ENCODE measurements around the gene FBXL7. TPM values are rescaled to one million over a fixed set of nuclear protein-coding genes. Genes with fewer than 3 reads are reported as not detected.

The FBXL7 gene
- total RNA-seq, 1 experiment from 2014 or later = 9.4 TPM

DNA sequence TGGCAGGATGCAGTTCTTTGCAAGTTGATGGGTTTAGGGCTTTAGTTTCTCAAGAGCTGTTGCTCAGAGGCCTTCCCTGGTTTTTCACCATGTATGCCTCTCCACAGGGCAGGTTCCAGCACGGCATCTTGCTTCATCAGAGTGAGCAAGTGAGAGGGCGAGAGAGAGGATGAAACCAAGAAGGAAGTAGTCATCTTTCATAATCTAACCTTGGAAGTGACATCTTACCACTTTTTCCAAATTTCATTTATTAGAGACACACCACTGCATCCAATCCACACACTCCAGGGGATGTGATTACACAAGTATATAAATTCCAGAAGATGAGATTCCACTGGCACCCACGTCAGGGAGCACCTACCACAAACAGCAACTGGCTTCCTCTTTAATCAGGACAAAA, 385.2 kb downstream of the FBXL7 start:
- in situ Hi-C loops (cut with HindIII; ENCODE audit: low pct_unique_long_range_greater_than_20kb, low sequenced_read_pairs) = no loop called here
- no peak for DNase-seq (ENCODE audit: low read depth, low spot score)

DNA sequence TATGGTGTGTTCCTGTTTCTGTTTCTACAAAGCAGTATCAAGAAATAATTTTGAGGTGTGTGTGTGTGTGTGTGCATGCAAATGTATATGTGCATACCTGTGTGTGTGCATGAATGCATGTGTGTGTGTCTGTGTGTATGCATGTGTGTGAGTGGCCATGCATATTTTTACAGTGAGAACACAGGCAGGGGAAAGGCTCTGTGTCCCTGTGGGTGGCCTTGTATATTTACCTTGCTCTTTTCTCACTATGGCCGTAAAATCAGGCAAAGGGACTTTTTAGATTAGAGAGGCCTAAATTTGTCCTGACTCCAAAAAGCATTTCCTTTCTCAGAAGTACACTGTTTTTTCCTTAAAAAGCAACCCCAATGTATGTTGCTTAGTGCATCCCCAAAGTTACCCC, 386.2 kb downstream of the FBXL7 start:
- DNase-seq (ENCODE audit: low read depth, low spot score) = no peak
- in situ Hi-C loops (cut with HindIII; ENCODE audit: low pct_unique_long_range_greater_than_20kb, low sequenced_read_pairs) = no loop called here

DNA sequence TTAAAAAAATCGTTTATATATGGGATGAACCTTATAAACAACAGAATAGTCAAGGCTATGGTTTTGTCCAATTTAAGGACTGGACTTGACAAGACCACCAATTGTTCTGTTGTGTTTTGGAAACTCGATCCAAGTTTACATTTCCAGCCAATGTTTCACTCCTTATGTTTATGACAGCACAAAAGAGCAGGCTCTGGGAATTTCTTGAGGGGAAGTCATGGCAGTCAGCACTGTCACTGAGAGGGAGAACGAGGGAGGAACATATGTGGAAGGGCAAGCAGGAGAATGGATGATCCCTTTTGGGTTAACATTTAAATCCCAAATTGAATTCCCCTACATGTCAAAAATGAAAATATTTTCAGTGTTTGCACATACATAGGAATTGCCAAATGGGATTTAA, 387.1 kb downstream of the FBXL7 start:
- in situ Hi-C loops (cut with HindIII; ENCODE audit: low pct_unique_long_range_greater_than_20kb, low sequenced_read_pairs) = no loop called here
- DNase-seq (ENCODE audit: low read depth, low spot score) = no peak

DNA sequence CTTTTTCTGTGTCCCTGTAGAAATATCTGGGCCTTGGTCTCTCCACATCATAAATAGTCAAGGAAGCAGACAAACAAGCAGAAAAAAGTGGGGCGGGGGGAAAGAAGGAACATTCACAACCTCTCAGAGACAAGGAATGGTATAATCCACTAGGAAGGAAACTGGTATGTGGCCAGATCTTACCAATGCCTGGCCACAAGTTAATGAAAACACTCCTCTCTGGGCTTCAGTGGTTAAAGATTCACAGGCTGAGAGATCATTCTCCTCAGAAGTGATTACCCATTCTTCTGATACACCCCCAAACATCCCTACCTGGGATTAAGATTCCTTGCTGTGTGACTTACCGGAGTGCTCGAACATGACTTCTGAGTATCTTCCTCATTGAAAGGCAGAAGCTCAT, 389.0 kb downstream of the FBXL7 start:
- no peak for DNase-seq (ENCODE audit: low read depth, low spot score)
- in situ Hi-C loops (cut with HindIII; ENCODE audit: low pct_unique_long_range_greater_than_20kb, low sequenced_read_pairs) = no loop called here

DNA sequence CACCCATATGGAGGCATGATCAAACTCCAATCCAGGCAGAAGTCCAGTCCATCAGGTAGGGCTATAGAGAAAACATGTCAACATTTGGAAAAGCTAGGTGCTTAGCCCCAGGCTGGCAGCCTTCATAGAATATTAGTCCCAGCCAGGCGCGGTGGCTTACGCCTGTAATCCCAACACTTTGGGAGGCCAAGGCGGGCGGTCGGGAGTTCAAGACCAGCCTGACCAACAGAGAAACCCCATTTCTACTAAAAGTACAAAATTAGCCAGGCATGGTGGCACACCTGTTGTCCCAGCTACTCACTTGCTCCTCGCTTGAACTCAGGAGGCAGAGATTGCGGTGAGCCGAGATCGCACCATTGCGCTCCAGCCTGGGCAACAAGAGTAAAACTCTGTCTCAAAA, 393.9 kb downstream of the FBXL7 start:
- no peak for DNase-seq (ENCODE audit: low read depth, low spot score)
- in situ Hi-C loops (cut with HindIII; ENCODE audit: low pct_unique_long_range_greater_than_20kb, low sequenced_read_pairs) = no loop called here

DNA sequence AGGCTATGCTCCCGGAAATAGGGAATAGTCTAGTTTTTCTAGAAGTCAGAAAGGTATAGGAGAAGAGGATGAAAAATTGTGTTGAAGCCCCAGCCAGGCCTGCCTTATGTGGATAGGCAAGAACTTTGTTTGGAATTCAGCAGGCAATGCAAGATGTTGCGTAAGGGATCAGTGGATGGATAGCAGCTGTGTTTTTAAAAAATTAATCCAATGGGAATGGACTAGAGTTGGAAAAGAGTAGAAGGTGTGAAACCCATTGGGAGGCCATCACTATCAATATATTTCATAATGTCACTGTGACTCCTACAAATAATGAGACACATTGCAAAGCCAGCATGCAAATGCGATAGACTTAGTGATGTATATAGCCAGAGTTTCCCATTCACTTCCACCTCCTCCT, 397.7 kb downstream of the FBXL7 start:
- in situ Hi-C loops (cut with HindIII; ENCODE audit: low pct_unique_long_range_greater_than_20kb, low sequenced_read_pairs) = no loop called here
- no peak for DNase-seq (ENCODE audit: low read depth, low spot score)

DNA sequence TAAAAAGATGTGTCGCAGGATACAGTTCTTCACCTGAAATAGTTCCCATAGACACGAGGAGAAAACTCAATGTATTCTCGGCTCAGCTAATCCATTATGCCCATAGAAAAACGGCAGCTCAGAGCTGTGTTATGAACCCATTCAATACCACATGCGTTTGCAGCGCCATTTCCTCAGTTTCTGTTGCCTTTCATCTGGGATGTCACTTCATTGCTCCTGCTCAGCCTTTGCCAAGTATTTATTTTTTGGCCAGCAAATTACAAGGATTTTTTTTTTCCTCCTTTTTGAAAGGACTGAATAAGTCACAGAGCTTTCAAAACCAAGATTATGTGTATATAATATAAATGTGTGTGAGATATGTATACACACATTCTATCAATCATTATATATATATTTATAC, 398.7 kb downstream of the FBXL7 start:
- in situ Hi-C loops (cut with HindIII; ENCODE audit: low pct_unique_long_range_greater_than_20kb, low sequenced_read_pairs) = no loop called here
- no peak for DNase-seq (ENCODE audit: low read depth, low spot score)

DNA sequence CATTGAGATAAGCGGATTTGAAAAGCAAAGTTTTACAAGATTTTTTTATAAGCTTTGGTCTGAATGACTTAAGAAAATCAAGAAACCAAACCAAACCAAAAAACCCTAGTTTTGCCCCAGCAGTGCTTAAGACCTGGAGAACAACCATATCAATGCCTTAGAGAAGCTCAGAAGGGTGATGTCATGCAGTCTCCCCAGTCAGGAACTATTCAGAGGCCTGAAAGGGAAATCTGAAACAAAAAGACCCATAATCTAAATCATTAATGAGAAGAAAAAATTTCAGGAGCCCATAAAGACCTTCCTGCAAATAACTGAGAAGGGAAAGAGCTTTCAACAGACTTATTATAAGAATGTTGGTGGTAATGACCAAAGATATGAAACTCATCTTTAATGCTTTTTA, 399.5 kb downstream of the FBXL7 start:
- DNase-seq (ENCODE audit: low read depth, low spot score) = no peak
- in situ Hi-C loops (cut with HindIII; ENCODE audit: low pct_unique_long_range_greater_than_20kb, low sequenced_read_pairs) = no loop called here

DNA sequence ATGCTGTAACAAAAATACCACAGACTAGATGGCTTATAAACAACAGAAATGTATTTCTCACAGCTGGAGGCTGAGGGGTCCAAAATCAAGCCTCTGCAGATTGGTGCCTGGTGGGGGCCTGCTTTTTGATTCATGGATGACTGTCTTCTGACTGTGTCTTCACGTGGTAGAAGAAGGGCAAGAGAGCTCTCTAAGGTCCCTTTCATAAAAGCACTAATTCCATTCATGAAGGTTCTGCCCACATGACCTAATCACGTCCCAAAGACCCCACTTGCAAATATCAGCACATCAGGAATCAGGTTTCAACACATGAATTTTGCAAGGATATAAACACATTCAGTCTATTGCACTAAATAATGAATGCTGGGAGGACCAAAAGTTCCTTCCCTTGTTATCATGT, 401.2 kb downstream of the FBXL7 start:
- in situ Hi-C loops (cut with HindIII; ENCODE audit: low pct_unique_long_range_greater_than_20kb, low sequenced_read_pairs) = no loop called here

DNA sequence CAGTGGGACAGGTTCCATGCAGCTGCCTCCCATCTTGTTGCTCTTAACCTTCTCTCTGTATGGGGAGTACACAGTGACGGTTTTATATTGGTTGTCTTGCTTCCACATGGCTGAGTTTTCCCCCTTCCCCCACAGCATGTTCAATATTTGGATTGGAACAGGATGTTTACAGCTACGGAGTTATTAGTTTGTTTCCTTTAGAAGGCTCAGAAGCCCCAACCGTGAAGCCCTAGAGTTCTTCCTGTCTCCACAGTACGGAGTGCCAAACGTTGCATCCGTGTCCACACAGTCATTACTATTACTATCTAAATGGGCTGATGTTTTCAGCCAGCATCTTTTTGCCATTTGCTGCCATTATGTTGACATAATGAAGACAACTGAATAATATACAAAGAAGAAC, 402.1 kb downstream of the FBXL7 start:
- DNase-seq (ENCODE audit: low read depth, low spot score) = no peak
- in situ Hi-C loops (cut with HindIII; ENCODE audit: low pct_unique_long_range_greater_than_20kb, low sequenced_read_pairs) = no loop called here

More for the DNA sequence above, 401.2 kb downstream of the FBXL7 start:
- peak; percentile 94 for DNase-seq (ENCODE audit: low read depth, low spot score)

DNA sequence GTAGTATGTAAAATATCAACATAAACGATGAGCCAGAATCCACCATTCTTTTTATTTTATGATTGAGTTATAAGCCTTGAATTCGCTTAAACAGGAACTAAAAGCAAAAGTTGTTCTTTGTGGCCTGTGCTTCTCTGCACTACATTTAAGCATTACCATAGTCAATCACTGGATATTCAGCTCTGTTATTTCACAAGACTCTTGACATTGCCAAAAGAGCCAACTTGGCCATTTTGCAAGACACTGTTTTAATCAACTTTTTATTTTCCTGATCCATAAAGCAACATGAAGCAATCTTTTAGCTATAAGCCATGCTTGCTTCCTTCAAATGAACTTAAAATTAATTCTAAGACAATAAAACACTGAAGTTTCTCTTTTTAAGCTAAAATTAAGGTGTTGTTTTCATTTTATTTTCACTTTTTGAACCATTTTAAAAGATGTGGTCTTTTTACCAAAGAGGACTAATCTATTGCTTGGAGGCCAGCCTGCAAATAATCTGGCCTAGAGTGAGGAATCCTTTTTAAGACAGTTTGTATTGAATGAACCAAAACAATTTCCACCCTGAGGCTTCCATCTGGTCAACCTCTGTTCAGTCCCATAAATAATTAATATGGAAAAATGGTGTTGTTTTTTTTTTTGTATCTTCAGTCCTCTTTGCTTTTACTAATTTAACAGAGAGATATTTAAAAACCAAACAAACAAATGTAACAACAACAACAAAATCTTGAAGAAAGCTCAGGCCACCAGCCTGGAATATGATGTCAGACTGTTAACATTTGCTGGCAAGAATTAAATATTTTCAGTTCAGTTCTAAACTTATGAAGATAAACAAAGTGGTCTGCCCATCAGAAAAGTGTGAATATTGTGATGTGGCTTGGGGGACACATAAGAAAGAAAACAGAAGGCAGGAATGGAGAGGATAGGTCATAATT, 405.2 kb downstream of the FBXL7 start:
- no peak for DNase-seq (ENCODE audit: low read depth, low spot score)
- in situ Hi-C loops (cut with HindIII; ENCODE audit: low pct_unique_long_range_greater_than_20kb, low sequenced_read_pairs) = no loop called here

DNA sequence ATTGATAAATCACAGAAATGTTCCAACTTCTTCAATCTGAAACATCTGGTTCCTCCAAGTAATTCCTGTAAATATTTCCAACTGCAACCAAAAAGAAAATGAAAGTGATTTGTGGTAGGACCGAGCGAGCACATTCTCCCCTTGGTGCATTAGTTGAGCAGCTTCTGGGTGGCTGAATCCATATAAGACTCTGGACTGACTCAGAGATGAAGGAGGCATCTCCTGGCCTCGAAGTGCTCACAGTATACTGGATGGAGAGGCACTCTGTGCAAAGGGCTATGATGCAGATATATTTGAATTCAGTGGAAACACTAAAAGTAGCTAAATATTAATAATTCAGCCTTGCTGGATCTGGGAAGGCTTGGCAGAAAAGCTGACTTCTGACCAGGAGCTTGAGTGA, 414.7 kb downstream of the FBXL7 start:
- no peak for DNase-seq (ENCODE audit: low read depth, low spot score)

DNA sequence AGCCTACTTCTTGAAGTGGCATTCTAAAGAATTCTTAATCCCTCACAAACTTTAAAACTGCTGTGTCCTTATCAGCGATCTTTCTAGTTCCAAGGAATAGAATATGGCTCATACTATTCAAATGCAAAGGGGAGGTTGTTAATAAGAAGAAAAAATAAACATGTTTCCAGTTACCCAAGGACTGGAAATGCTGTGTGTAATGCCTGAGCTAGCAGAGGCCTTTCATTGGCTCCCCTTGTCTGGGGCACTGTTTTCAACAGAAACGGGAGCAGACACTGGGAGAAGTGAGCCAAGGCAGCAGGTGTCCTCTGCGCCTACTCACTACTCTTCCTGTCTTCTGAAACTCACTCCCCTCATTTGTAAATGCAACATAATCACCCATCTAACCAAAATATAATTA, 426.6 kb downstream of the FBXL7 start:
- in situ Hi-C loops (cut with HindIII; ENCODE audit: low pct_unique_long_range_greater_than_20kb, low sequenced_read_pairs) = no loop called here
- no peak for DNase-seq (ENCODE audit: low read depth, low spot score)

More for the DNA sequence above, 414.7 kb downstream of the FBXL7 start:
- in situ Hi-C loops (cut with HindIII; ENCODE audit: low pct_unique_long_range_greater_than_20kb, low sequenced_read_pairs) = no loop called here

DNA sequence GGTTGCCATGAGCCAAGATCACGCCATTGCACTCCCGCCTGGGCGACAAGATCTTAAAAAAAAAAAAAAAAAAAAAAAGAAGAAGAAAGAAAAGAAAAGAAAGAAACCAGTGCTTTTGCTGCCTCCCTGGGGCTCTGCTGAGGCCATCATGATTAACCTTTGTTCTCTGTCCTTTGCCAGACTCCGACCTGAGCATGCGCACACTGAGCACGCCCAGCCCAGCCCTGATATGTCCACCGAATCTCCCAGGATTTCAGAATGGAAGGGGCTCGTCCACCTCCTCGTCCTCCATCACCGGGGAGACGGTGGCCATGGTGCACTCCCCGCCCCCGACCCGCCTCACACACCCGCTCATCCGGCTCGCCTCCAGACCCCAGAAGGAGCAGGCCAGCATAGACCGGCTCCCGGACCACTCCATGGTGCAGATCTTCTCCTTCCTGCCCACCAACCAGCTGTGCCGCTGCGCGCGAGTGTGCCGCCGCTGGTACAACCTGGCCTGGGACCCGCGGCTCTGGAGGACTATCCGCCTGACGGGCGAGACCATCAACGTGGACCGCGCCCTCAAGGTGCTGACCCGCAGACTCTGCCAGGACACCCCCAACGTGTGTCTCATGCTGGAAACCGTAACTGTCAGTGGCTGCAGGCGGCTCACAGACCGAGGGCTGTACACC, 427.9 kb downstream of the FBXL7 start:
- in situ Hi-C loops (cut with HindIII; ENCODE audit: low pct_unique_long_range_greater_than_20kb, low sequenced_read_pairs) = no loop called here
- no peak for DNase-seq (ENCODE audit: low read depth, low spot score)

DNA sequence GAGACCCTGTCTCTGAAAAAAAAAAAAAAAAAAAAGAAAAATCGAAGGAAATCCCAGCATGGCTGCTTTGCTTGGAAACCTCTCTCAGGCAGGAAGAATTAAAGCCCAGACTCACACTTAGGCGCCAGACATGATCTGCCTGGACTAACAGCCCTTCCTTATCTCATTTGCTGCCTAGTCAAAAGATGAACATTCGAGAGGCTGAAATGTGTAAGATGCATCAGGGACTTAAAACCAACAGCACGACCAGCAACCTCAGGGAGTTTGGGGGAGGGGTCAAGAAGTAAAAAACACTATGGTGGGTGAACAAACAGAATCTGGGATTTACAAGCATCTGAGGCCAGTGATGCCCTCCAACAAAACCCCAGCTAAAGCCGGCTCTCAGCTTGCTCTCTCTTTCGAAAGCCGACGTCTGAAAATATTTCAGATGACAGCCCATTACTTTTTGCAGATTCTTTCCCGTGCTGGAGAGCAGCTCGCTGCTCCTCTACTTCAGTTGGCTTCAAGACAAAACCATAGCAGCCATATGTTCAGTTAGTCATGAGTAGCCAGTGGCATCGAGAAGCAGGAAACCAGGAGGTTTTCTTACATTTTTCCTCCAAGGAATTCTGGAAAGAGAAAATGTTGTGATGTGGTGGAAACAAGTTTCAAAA, 429.8 kb downstream of the FBXL7 start:
- DNase-seq (ENCODE audit: low read depth, low spot score) = no peak
- in situ Hi-C loops (cut with HindIII; ENCODE audit: low pct_unique_long_range_greater_than_20kb, low sequenced_read_pairs) = no loop called here

DNA sequence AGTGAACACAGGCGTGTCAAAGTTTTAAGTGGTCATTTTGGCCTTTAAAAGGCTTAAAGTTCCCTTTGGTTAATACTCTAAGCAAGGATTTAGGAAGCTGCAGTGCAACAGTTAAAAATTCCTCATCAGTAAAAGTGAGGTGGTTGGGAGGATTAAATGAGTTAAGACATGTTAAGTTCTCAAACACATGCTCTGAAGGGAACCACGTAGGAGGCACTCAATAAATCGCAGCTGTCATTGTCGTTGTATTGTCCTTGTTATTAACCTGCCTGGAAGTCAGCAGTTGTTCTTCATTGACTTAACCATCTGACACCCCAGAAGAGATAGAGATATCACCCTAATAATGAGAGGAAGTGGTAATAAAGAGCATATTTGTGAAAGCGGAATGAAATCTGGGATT, 432.1 kb downstream of the FBXL7 start:
- no peak for DNase-seq (ENCODE audit: low read depth, low spot score)
- in situ Hi-C loops (cut with HindIII; ENCODE audit: low pct_unique_long_range_greater_than_20kb, low sequenced_read_pairs) = no loop called here

DNA sequence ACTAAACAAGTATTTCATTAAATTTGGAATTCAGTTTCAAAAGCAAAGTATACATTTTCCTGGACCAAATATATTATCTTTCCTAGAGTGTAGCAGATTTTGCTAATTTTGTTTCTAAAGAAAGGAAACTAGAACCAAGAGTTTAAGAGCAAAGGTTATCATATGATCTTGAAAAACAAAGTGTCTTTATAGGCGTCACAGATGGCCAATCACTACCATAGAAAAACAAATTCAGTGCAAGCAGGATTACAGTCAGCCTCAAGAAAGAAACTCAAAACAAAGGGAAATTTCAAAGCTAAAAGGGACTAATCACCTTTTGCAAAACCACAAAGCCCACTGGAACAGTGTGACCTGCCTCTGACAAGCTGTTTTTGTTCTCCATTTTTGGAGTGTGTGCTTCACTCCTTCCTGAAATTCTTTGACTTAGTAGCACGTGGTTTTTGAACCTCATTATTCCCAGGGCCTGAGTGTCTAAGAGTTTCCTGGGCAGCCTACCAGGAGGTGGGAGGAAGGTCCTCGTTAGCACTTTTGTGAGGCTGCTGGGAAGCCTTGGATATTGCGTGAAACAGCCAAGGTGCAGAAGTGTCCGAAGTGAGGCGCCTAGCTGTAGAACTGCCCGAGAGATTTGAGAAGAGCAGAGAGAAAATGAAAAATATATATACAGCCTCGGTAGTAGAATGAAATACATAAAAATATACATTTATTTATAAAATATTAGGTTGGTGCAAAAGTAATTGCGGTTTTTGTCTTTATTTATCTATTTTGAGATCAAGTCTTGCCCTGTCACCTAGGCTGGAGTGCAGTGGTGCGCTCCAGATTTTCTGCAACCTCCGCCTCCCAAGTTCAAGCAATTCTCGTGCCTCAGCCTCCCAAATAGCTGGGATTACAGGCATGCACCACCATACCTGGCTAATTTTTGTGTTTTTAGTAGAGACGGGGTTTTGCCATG, 433.6 kb downstream of the FBXL7 start:
- peak; percentile 54 for DNase-seq (ENCODE audit: low read depth, low spot score)

More for the DNA sequence above, 433.6 kb downstream of the FBXL7 start:
- in situ Hi-C loops (cut with HindIII; ENCODE audit: low pct_unique_long_range_greater_than_20kb, low sequenced_read_pairs) = no loop called here
